A549 (cell line): ENCODE measurements around the gene MAMDC4.

Source experiments
- BHLHE40 ChIP-seq: IDR thresholded peaks from 2 replicates; pipeline ENCODE4 v1.6.1; 2012; ENCODE audit warnings: low read depth, low read length, inconsistent platforms
- CEBPB ChIP-seq, 2 experiments: fragments of >200 bp in 1 of 2; sonication (Bioruptor Twin) in 1 of 2; formaldehyde crosslinking in 1 of 2; IDR thresholded peaks; 2 replicates each; pipeline ENCODE4 v1.6.1; 2012 to 2016
- CTCF ChIP-seq: fragments of >200 bp; sonication (Bioruptor Twin); formaldehyde crosslinking; IDR thresholded peaks from 3 replicates; pipeline ENCODE4 v1.5.1; 2016
- JUNB ChIP-seq: fragments of >200 bp; sonication (Bioruptor Twin); formaldehyde crosslinking; IDR thresholded peaks from 2 replicates; pipeline ENCODE4 v1.6.1; 2016
- PHF8 ChIP-seq: fragments of 200-600 bp; sonication (generic); IDR thresholded peaks from 2 replicates; pipeline ENCODE4 v1.6.1; 2016; ENCODE audit warnings: low read depth, mild to moderate bottlenecking, antibody characterized with exemption, moderate library complexity, borderline replicate concordance
- POLR2A ChIP-seq: IDR thresholded peaks from 2 replicates; pipeline ENCODE4 v1.6.1; 2012; ENCODE audit warnings: mild to moderate bottlenecking, low read length
- RCOR1 ChIP-seq: fragments of 150-350 bp; IDR thresholded peaks from 2 replicates; pipeline ENCODE4 v1.6.1; 2014; ENCODE audit warnings: antibody characterized with exemption, low read length, low read depth
- REST ChIP-seq: fragments of 200-600 bp; sonication (generic); IDR thresholded peaks from 2 replicates; pipeline ENCODE4 v1.6.1; 2016; ENCODE audit warnings: antibody characterized with exemption, mild to moderate bottlenecking, moderate library complexity

DNA sequence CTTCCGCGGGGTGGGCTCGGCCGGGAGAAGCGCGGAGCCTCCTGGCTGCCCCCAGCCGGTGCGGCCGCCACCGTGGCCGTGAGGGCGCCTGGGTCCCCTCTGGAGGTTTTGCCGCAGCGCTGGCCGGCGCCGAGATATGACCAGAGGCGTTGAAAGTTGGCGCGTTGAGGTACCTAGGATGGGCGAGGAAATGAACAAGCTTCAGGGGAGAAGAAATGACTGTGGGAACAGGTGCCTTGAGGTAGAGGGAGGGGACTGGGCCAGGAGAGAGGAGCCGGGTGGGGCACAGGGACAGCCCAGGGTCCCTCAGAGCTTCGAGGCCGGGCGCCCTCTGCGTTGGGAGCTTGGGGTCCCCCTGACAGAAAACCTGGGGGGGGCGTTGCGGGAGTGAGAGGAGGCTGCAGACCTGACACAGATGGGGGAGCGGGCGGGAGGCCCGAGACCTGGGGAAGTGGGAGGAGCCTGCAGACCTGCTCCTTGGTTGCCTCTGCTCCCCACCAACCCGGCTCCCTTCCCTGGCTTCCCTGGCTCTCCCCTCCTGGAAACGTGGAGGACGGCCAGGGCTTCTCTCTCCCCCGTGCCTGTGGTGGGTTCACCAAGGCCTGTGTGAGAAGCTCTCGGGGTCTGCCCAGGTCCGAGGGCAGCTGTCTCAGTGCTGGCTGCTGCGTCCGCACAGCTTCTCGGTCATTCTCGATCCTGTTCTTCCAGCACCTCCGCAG, 30.2 kb upstream of the MAMDC4 start:
- no peak for TF ChIP-seq CTCF
- TF ChIP-seq PHF8, result no peak
- no peak for TF ChIP-seq POLR2A
- no peak for TF ChIP-seq REST
- TF ChIP-seq BHLHE40, result no peak
- no peak for TF ChIP-seq CEBPB (IDR thresholded peaks at IDR 0.05)
- TF ChIP-seq JUNB, result no peak
- TF ChIP-seq RCOR1, result no peak
